Measurements from ENCODE around the gene FAM177A1.

GRCh38 chr14:35045798-35046047 is 349 bp upstream of the FAM177A1 start:
- TF ChIP-seq CTCF (IDR thresholded peaks at IDR 0.05): no peak
- no peak for TF ChIP-seq EP300 (IDR thresholded peaks at IDR 0.05)
- no peak for TF ChIP-seq POLR2A (IDR thresholded peaks at IDR 0.05)
- no peak for TF ChIP-seq POLR2AphosphoS5 (IDR thresholded peaks at IDR 0.05)

Data from sigmoid colon (tissue), 4 donors.